Activated naive CD4-positive, alpha-beta T cell (primary cell): Measurements from ENCODE around the gene MYH15.

Experiments
- DNase-seq, 4 experiments: peaks; one replicate each; lab custom pipeline; 2025; lab: John Stamatoyannopoulos, UW

MYH15 gene

DNA sequence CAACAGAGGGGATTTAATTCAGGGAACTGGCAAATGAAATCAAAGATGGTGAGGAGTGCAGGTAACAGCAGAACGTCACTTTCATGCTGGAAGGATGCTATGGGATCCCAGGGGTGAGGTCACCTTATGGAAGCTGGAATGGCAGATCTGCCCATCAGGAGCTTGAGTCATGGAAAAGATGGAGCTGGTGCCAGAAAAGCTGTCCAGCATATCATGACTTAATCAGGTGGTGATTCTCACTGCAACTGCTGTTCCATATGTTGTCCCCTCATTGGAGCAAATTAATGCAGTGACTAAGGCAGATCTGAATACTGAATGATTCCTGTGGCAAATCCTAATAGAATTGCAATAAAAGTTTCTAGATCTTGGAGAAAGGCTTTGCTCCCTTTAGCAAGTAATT is 175.7 kb downstream of the MYH15 start:
- DNase-seq: no peak

DNA sequence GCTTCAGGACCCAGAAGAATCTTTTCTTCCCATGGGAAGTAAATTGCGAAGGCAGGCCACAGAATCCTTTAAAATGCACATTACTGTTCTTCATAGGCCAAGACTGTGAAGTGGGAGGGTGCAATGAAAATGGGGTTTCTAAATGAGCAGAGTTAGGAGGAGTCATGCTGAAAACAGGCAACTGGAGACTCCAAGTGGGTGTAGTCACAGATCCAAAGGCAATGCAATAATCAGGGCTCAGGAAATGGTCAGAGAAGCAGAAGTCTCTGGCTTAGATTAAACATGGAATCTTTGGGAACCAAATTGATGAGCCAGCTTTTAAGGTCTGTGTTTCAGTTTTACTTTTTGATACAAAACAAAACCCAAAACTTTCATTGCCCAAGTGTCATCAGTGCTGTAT is 176.4 kb downstream of the MYH15 start:
- DNase-seq: no peak

DNA sequence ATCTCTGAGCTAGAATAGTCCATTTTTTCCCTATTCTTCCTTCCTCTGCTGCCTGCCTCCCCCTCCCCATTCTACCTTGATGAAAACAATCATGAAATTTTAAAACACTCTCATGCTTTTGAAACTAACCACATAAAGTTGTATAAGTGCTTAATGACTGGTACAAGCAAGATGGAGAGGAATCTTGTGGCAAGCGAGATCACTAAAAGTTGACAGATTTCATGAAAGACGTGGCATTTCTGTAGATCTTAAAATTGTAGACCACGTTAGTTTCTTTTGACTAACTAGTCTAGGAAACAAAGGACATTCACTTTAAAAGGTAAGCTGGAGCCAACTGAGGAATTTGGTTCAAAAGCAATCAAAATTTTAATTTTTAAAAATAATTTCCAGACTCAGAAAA is 178.6 kb downstream of the MYH15 start:
- no peak for DNase-seq
